Measurements from ENCODE around the gene PKHD1.

PKHD1 gene

GRCh38 chr6:52046456-52046855 lies 41.0 kb downstream of the PKHD1 start:
- no peak for DNase-seq (ENCODE audit: low read depth in 2 of 2)

DNA sequence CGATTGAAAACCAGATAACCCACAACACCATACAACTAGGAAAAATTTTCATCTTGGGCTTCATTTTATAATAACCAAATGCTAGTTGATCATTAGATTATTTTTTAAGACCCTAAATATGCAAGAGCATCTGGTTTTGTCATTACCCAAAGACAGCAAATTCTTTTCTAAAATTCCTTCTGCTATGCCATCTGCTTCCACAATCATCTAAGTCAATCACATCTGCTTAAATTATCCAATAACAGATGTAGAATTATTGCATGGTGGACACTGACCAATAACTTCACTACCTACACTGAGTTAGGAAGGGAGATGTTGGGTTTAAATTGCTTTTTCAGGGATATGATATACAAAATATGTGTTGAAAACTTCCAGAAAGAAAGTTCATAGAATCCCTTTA lies 41.9 kb downstream of the PKHD1 start:
- DNase-seq (ENCODE audit: low read depth in 2 of 2) = no peak

DNA sequence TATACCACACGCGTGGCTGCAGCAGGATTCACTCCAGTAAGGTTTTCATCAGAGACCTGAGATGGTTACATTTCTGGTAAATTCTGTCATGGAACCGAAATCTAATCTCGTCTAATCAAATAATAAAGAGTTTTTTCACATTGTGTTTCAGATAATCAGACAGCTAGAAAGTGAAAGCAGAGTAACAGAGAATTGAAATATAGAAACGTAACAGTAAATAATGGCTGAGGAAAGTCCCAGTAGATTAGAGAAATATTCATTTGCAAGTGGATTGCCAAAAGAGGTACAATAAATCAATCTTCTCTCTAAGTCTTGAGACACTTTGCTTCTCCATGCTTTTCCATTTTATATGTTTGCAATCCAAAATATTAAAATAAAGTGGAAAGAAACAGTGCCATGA lies 42.4 kb downstream of the PKHD1 start:
- DNase-seq (ENCODE audit: low read depth in 2 of 2) = no peak

GRCh38 chr6:52042141-52042885 lies 45.1 kb downstream of the PKHD1 start:
- DNase-seq (ENCODE audit: low read depth in 2 of 2) = no peak

GRCh38 chr6:52041134-52041533 lies 46.3 kb downstream of the PKHD1 start:
- no peak for DNase-seq (ENCODE audit: low read depth in 2 of 2)

DNA sequence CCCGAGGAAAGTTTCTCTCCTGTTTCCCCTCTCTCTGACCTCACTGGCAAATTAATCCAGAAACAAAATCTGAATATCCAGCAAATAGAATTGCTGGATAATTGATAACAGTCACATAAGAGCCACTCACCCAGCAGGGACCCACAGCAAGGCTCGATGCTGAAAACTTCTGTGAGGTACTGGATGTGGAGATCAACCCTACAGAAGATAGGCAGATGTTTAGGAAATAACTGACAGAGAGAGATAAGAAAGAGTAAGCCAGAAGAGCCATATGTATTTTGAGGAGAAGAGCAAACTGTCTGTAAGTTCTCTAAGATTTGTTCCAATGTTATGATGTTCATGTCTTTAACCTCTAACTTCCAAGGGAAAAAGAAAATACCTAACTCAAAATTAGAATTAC lies 59.7 kb downstream of the PKHD1 start:
- no peak for DNase-seq (ENCODE audit: low read depth in 2 of 2)

DNA sequence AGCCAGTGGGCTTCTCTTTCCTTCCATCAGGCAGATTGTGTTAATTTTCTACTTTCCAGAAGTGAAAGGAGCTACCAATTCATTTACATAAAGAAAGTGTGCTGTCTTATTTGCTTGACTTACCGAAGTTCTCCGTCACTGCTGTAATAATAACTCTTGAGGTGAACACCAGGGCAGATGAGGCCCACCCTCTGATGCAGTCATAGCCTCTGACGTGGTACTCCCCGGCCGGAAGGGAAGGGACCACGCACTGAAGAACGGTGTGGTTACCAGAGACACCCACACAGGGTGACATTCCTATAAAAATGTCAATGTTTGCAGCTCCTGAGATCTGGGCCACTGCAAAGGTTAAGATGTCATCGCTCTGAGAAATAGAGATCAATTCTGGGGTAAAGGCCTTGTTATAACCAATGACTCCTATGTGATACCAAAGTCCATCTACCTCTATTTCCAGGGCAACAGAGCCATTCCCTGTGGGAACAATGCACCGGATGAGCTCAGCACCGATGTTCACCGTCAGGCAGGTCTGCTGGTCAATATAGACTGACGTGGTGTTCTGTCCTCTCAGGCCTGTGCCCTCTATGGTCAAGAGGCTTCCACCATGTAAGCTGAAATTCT lies 62.9 kb downstream of the PKHD1 start:
- DNase-seq (ENCODE audit: low read depth in 2 of 2) = no peak

DNA sequence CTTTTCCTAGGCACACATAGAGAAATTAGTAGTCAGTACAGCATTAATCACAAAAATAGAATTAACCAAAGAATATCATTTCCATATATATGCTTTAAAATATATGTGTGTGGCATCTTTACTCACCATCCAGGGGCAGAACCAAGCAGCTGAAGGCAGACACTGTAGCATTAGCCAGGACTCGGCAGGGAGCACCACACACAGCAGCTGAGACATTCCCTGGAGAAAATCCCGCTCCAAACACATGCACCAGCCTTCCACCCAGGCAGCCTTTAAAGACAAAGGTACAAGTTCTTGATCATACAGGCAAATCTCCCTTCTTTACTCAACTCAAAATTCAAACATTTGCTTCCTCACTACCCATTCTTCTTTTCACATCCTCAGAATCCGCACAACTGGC lies 64.7 kb downstream of the PKHD1 start:
- no peak for DNase-seq (ENCODE audit: low read depth in 2 of 2)

DNA sequence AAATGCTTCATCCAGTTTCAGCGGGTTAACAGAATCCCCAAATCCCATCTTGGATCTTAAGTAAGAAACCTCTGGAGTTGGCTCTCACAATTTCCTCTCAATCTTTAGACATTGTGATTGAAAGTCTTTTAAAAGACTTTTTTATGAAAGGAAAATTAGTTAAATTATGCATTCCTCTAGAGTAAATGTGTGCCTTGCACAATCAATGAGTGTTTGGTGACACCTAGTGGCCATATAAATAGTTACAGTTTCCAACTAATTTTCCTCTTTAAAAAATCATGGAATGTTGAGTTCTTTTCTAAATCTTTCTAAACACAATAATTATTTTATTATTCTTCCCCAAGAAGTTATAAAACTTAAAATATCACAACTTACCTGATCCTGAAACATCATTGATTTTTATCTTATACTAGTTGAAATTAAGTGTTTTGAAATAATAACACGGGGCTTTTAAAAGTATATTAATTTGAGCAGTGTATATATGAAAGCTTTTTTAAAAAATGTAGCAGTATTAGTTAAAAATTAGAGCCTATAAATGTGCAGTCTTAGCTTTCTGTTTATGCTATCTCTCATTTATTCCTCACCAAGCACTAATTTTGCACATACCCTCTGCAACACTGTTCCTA lies 66.4 kb downstream of the PKHD1 start:
- no peak for DNase-seq (ENCODE audit: low read depth in 2 of 2)

- DNase-seq (ENCODE audit: low read depth in 2 of 2) = no peak
Measured at GRCh38 chr6:52019881-52020280, 67.5 kb downstream of the PKHD1 start.

DNA sequence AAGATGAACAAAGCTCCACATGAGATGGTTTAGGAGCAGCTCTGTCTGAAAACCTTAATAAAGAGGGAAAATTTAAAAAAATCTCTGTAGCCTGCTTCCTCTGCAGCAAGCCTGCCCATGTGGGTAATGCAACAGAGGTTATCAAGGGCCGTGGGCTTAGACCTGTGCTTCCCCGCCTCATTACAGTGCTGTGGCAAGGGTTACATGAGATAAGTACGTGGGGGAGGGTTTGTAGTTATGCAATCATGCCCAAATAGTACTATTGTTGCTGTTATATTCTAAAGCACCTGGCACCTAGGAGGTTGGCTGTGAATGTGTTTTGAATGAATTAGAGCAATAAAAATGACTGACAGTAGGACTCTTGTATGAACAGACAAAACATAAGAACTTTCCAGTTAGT lies 68.3 kb downstream of the PKHD1 start:
- no peak for DNase-seq (ENCODE audit: low read depth in 2 of 2)

GRCh38 chr6:52016915-52017748 lies 70.3 kb downstream of the PKHD1 start:
- DNase-seq (ENCODE audit: low read depth in 2 of 2) = no peak

DNA sequence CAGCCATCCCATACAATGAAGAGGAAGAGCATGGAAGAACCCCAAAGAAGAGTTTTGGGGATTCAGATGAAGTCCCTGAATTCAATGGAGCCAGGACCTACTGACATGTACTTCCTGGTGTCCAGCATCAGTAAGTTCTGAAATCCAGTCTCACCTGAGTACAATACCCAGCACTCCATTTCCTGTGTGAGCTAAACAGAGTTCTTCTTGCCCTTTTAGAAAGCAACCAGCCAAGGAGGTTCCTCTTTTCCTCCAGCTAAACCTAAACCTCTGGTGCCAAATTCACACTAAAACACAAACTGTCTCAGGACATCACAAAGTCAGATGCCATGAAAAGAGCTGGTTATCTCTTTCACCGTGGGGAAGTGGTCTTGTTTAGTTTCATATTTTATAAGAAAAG lies 71.5 kb downstream of the PKHD1 start:
- DNase-seq (ENCODE audit: low read depth in 2 of 2) = no peak

DNA sequence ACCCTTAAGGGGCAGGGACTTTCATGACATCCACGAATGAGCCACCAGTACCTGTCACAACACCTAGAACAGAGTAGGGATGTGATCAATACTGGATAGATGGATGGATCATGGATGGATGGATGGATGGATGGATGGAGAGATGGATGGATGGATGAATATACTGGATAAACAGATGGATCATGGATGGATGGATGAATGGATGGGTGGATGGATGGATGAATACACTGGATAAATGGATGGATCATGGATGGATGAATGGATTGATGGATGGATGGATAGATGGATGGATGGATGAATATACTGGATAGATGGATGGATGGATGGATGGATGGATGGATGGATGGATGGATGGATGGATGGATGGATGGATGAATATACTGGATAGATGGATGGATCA lies 73.0 kb downstream of the PKHD1 start:
- no peak for DNase-seq (ENCODE audit: low read depth in 2 of 2)

DNA sequence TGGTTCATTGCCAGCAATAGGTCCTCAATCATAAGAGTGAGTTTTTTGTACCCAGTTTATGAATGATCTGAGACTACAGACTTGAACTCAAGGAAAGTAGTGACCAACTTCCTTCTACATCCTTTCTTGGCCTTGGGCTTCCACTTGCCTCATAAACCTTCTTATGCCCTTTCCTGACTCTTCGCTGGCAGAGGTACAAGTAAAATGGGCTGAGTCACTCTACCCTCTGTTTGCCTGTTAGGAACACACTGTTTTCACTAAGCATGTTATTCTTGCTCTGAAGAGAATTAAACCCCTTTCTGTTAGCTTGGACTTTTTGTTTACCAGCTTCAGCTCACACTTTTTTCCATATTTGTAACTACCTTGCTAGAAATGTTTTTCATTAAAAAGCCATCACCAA lies 74.4 kb downstream of the PKHD1 start:
- DNase-seq (ENCODE audit: low read depth in 2 of 2) = no peak

DNA sequence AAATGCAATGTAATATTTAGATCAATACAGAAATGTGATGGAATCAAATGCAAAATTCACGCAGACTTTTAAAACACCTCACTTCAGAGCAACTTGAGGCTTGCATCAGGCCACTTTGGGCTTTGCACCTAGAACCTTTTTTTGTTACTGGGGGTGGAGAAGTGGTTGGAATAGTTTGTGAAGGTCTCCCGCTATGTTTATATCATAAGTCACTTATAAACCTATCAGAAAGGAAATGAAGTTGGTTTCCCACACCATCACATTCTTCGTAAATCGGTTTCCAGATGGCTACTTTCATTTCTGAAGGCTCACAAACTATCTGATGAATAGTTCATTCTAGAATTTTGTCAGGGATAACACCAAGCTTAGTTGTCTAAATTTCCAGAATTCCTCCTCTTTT lies 74.8 kb downstream of the PKHD1 start:
- no peak for DNase-seq (ENCODE audit: low read depth in 2 of 2)

GRCh38 chr6:52010806-52011205 lies 76.6 kb downstream of the PKHD1 start:
- DNase-seq (ENCODE audit: low read depth in 2 of 2) = no peak

DNA sequence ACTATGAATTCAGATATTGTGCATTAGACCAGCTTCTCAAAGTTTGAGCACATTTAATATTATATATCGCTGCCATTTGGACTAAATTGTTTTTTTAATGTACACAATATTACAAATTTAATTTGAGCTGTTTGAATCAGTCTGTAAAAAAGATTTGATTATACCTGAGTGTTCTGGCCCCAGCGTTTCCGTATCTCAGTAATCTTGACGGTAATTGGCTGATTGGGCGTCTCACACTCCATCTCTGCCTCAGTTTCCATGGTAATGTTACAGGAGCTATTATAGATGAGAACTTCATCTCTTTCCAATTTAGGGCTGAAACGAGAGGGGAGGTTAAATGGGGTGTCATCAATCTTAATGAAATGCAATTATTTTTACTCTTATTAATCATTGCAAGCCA lies 77.3 kb downstream of the PKHD1 start:
- DNase-seq (ENCODE audit: low read depth in 2 of 2) = no peak

- no peak for DNase-seq (ENCODE audit: low read depth in 2 of 2)
Measured at GRCh38 chr6:52009466-52010140, 77.8 kb downstream of the PKHD1 start.

DNA sequence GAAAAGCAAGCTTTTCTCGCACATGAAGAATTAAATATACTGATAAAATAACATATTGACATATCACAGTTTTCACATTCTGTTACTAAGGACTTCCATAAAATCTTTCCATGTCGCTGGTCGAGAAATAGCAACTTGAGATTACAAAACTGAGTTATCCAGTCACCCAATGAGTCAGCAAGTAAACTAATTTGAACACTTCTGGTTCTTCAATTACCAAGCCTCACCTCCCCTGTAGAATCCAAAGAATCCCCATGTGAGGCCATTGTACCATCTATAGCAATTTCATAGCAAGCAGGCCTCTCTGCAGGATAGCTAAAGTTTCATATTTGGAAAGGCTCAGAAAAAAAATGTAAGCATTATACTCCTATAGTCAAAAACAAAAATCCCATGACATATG lies 87.3 kb downstream of the PKHD1 start:
- DNase-seq (ENCODE audit: low read depth in 2 of 2) = no peak

DNA sequence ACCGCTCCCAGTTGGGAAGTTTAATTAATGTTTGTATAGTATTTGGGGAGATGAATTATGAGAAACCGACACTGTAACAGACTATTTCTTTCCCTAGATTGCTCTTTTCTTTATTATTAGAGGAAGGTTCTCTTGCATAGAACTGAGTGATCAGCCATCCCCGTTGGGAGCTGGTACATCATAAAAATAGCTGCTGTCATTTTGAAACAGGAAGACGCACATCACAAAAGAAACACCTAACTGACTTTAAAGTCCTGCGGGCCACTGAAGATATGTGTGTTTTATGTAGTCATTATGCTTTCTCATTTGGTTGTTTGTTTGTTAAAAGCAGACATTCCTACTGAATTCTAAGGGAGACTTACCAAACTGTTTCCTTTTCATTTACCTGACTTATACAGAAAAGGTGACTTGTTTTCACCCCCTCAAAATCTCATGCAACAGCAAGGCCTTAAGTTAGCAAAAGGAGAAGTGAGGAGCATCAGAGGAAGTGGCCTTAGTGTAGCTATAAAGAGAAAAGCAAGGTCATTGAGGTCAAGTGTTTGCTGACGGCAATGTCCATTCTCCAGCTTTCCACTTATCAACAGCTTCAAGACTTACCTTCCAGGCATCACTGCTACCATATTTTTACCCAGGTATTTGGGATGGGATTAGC lies 91.0 kb downstream of the PKHD1 start:
- DNase-seq (ENCODE audit: low read depth in 2 of 2) = no peak

Measured in activated CD8-positive, alpha-beta memory T cell treated with anti-CD3 and anti-CD28 coated beads for 4 hours (primary cell).